Measurements from ENCODE around the gene ARHGAP9.
A peak's percentile ranks its signal among the peaks of the same experiment; 100 is the strongest.

Gene ARHGAP9

GRCh38 chr12:57491393-57492280 is 12.0 kb upstream of the ARHGAP9 start:
- H3K9me2 ChIP-seq (replicated peaks; ENCODE audit: low read depth, low read length): no peaks in the 10 kb centered on the region
- no peak overlapping the region for H2AFZ ChIP-seq (ENCODE audit: low read length)
- H3K9me3 ChIP-seq (ENCODE audit: insufficient read depth, low read depth, low read length): no peaks in the 10 kb centered on the region
- H3K4me1 ChIP-seq (ENCODE audit: insufficient read depth, low read length, poor library complexity, severe bottlenecking): peaks cover 19% of the 10 kb centered on the region
- no peak overlapping the region for H3K4me3 ChIP-seq (ENCODE audit: low read length, poor library complexity, severe bottlenecking)
- H3K27me3 ChIP-seq (ENCODE audit: insufficient read depth, low read length, poor library complexity, severe bottlenecking): no peaks in the 10 kb centered on the region
- peaks cover 30% of the 10 kb centered on the region; the same call in 1 of the 2 replicates for H3K36me3 ChIP-seq (ENCODE audit: insufficient read depth, low read length)
- peaks cover 32% of the 10 kb centered on the region for H3K79me2 ChIP-seq (ENCODE audit: insufficient read depth, low read length)
- no peaks in the 10 kb centered on the region for H3F3A ChIP-seq (ENCODE audit: low read depth)
- no peak overlapping the region for H3K4me2 ChIP-seq (ENCODE audit: low read depth, low read length, poor library complexity, severe bottlenecking)
- peaks cover 29% of the 10 kb centered on the region for H4K20me1 ChIP-seq (ENCODE audit: insufficient read depth, low read length, poor library complexity, severe bottlenecking)
- no peak overlapping the region for H3K9ac ChIP-seq (ENCODE audit: low read depth, low read length, poor library complexity, severe bottlenecking)
- no peak for TF ChIP-seq EZH2phosphoT487 (IDR thresholded peaks at IDR 0.05; ENCODE audit: borderline replicate concordance)
- peak; percentile 57 for TF ChIP-seq CTCF (conservative IDR thresholded peaks at IDR 0.05; ENCODE audit: low read length)

- no peaks in the 10 kb centered on the region for H3K27me3 ChIP-seq (ENCODE audit: insufficient read depth, low read length, poor library complexity, severe bottlenecking)
- no peaks in the 10 kb centered on the region for H3K9me2 ChIP-seq (replicated peaks; ENCODE audit: low read depth, low read length)
- no peak overlapping the region for H3K9ac ChIP-seq (ENCODE audit: low read depth, low read length, poor library complexity, severe bottlenecking)
- peaks cover 29% of the 10 kb centered on the region for H4K20me1 ChIP-seq (ENCODE audit: insufficient read depth, low read length, poor library complexity, severe bottlenecking)
- no peaks in the 10 kb centered on the region for H3F3A ChIP-seq (ENCODE audit: low read depth)
- H3K4me1 ChIP-seq (ENCODE audit: insufficient read depth, low read length, poor library complexity, severe bottlenecking): peaks cover 19% of the 10 kb centered on the region
- TF ChIP-seq EZH2phosphoT487 (IDR thresholded peaks at IDR 0.05; ENCODE audit: borderline replicate concordance) (no peak), CTCF (conservative IDR thresholded peaks at IDR 0.05; ENCODE audit: low read length) (no peak)
- H3K36me3 ChIP-seq (ENCODE audit: insufficient read depth, low read length): peaks cover 22% of the 10 kb centered on the region; the same call in 1 of the 2 replicates
- H3K79me2 ChIP-seq (ENCODE audit: insufficient read depth, low read length): peaks cover 32% of the 10 kb centered on the region
- H3K4me2 ChIP-seq (ENCODE audit: low read depth, low read length, poor library complexity, severe bottlenecking): peak overlapping the region; percentile 91
- no peaks in the 10 kb centered on the region for H3K9me3 ChIP-seq (ENCODE audit: insufficient read depth, low read depth, low read length)
- no peak overlapping the region for H2AFZ ChIP-seq (ENCODE audit: low read length)
- peak overlapping the region; percentile 90 for H3K4me3 ChIP-seq (ENCODE audit: low read length, poor library complexity, severe bottlenecking)
Measured at GRCh38 chr12:57490126-57490525, 10.5 kb upstream of the ARHGAP9 start.

- Histone ChIP-seq H3K36me3 (ENCODE audit: insufficient read depth, low read length) (peaks cover 22% of the 10 kb centered on the region; the same call in 1 of the 2 replicates), H3K9me3 (ENCODE audit: insufficient read depth, low read depth, low read length) (no peaks in the 10 kb centered on the region), H3K4me3 (ENCODE audit: low read length, poor library complexity, severe bottlenecking) (peak overlapping the region; percentile 90), H3F3A (ENCODE audit: low read depth) (no peaks in the 10 kb centered on the region), H3K4me1 (ENCODE audit: insufficient read depth, low read length, poor library complexity, severe bottlenecking) (peaks cover 19% of the 10 kb centered on the region), H3K79me2 (ENCODE audit: insufficient read depth, low read length) (peaks cover 32% of the 10 kb centered on the region), H3K27me3 (ENCODE audit: insufficient read depth, low read length, poor library complexity, severe bottlenecking) (no peaks in the 10 kb centered on the region), H3K9ac (ENCODE audit: low read depth, low read length, poor library complexity, severe bottlenecking) (peak overlapping the region; percentile 97), H3K4me2 (ENCODE audit: low read depth, low read length, poor library complexity, severe bottlenecking) (peak overlapping the region; percentile 91), H4K20me1 (ENCODE audit: insufficient read depth, low read length, poor library complexity, severe bottlenecking) (peaks cover 29% of the 10 kb centered on the region), H3K9me2 (replicated peaks; ENCODE audit: low read depth, low read length) (no peaks in the 10 kb centered on the region), H2AFZ (ENCODE audit: low read length) (no peak overlapping the region)
- TF ChIP-seq CTCF (conservative IDR thresholded peaks at IDR 0.05; ENCODE audit: low read length) (no peak), EZH2phosphoT487 (IDR thresholded peaks at IDR 0.05; ENCODE audit: borderline replicate concordance) (no peak)
Measured at GRCh38 chr12:57489157-57489641, 9.5 kb upstream of the ARHGAP9 start.

Measured in Loucy (cell line).